ENCODE measurements around the gene ST6GALNAC2.

DNA sequence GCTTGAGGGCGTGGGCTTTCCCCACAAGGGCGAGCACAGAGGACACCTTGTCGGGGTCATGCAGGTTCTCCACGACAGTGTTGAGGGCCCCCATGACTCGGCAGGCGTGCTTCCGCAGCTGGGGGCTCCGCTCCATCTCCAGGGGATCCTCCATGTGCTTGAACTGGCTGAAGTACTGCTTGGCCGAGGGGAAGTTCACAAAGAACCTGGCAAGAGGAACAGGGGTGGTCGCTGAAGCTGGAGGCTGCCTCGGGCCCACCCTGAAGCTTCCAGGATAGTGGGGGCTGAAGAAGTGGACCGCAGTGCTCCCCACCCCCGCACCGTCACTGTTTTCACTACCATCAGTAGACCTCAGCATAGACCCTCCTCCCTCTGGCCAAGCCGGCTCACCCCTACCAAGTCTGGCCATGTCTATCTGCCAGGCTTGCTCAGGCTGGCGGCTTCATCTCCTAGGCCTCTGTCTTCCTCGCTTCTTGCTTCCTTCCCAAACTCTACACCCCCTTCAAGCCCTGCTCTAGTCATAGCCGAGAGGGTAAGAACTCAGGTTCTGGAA is 54.1 kb downstream of the ST6GALNAC2 start:
- TF ChIP-seq, protein P1, sequence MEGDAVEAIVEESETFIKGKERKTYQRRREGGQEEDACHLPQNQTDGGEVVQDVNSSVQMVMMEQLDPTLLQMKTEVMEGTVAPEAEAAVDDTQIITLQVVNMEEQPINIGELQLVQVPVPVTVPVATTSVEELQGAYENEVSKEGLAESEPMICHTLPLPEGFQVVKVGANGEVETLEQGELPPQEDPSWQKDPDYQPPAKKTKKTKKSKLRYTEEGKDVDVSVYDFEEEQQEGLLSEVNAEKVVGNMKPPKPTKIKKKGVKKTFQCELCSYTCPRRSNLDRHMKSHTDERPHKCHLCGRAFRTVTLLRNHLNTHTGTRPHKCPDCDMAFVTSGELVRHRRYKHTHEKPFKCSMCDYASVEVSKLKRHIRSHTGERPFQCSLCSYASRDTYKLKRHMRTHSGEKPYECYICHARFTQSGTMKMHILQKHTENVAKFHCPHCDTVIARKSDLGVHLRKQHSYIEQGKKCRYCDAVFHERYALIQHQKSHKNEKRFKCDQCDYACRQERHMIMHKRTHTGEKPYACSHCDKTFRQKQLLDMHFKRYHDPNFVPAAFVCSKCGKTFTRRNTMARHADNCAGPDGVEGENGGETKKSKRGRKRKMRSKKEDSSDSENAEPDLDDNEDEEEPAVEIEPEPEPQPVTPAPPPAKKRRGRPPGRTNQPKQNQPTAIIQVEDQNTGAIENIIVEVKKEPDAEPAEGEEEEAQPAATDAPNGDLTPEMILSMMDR (IDR thresholded peaks at IDR 0.05) = no peak
- TF ChIP-seq POLR2A (IDR thresholded peaks at IDR 0.05) = no peak

Measured in adrenal gland (tissue), 5 donors.